ENCODE measurements around the gene TEF.

GRCh38 chr22:41369424-41369745, 12.4 kb upstream of the TEF start:
- TF ChIP-seq POLR2A (IDR thresholded peaks at IDR 0.05) (no peak), CTCF (IDR thresholded peaks at IDR 0.05) (no peak), EP300 (IDR thresholded peaks at IDR 0.05) (no peak), POLR2AphosphoS5 (IDR thresholded peaks at IDR 0.05) (no peak)
